Skeletal muscle tissue (tissue), 4 donors: Measurements from ENCODE around the gene SEPTIN2. TPM values are rescaled to one million over a fixed set of nuclear protein-coding genes. Genes with fewer than 3 reads are reported as not detected.
A peak's percentile ranks its signal among the peaks of the same experiment; 100 is the strongest.

Experiments used
- H3K27ac ChIP-seq: one replicate; pipeline ENCODE4 v1.7.0; 2013; ENCODE audit warnings: mild to moderate bottlenecking, low read depth, low read length, inconsistent platforms
- H3K27me3 ChIP-seq, 3 donors: one replicate each; pipeline ENCODE4 v1.7.0; 2013; ENCODE audit warnings: low read length in 3 of 3; ENCODE audit not compliant: control insufficient read depth in 3 of 3, insufficient read depth in 3 of 3
- H3K36me3 ChIP-seq, 3 donors: one replicate each; pipeline ENCODE4 v1.7.0; 2013; ENCODE audit warnings: low read length in 3 of 3; ENCODE audit not compliant: control insufficient read depth in 3 of 3, insufficient read depth in 3 of 3
- H3K4me1 ChIP-seq, 3 donors: one replicate each; pipeline ENCODE4 v1.7.0; 2013; ENCODE audit warnings: low read length in 3 of 3, mild to moderate bottlenecking in 3 of 3; ENCODE audit not compliant: control insufficient read depth in 3 of 3, insufficient read depth in 3 of 3
- H3K4me3 ChIP-seq, 3 donors: one replicate each; pipeline ENCODE4 v1.7.0; 2013; ENCODE audit warnings: low read length in 3 of 3
- H3K9ac ChIP-seq, 3 donors: one replicate each; pipeline ENCODE4 v1.7.0; 2013; ENCODE audit warnings: low read length in 3 of 3, mild to moderate bottlenecking in 3 of 3, moderate library complexity in 2 of 3, low read depth in 1 of 3
- H3K9me3 ChIP-seq, 3 donors: one replicate each; pipeline ENCODE4 v1.7.0; 2013; ENCODE audit warnings: low read length in 3 of 3; ENCODE audit not compliant: control insufficient read depth in 3 of 3
- total RNA-seq: library from RNA; depleted of rRNA; stranded (reverse); fragments of >200 nt; gene quantifications from one replicate; pipeline ENCODE4 v1.2.3, GENCODE V29; 2014
- donor health status: Osteomylitis.

Gene SEPTIN2
- 291 TPM for total RNA-seq

DNA sequence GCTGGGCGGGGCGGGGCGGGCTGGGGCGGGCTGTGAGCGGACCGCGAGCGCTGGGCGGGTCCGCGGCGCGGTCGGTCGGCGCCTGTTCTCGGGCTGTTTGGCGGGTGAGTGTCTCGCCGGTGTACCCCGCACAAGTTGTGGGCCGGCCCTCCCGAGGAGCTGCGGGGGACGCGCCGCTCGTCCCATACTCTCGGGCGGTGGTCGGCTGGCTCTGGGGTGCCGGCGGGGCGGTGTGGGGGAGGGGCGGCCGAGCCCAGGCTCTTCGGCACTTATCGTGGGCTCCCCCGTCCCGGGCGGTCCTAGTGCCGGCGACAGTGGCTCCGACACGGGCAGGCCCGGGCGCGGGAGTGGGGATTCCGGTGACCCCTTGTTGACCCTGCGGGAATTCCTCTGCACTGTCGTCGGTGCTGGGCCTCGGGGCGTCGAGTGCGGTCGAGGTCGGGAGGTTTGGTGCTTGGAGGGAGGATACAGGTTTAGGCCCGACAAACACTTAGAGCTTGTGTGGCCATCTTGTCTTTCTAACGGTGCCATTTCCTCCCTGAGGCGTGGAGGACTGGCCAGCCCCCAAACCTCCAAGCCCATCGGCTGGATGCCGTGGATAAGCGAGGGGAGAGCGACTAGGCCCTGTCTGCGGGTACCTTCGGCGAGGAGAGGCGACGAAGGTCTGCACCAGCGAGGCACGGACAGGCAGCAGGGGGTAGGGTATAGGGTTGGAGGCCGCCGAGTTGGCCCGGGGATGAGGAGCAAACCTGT is at the start of gene SEPTIN2:
SEPTIN2 (plus strand) TSS at position 47 of the 753 bp plus-strand sequence. CDS start 8,308 bp downstream, outside the sequence.
- Histone ChIP-seq H3K9me3 (no peaks in the 10 kb centered on the region), H3K9ac (peak within 1 kb of the TSS; percentile 94 to 98 (median 97)), H3K4me1 (peaks cover 55 to 62% (median 61%) of the 10 kb centered on the region in 3 donors), H3K27me3 (no peaks in the 10 kb centered on the region), H3K4me3 (peak within 1 kb of the TSS; percentile 94 to 96 (median 95)), H3K36me3 (no peaks in the 10 kb centered on the region), H3K27ac (peak within 1 kb of the TSS; percentile 99)

GRCh38 chr2:241267249-241268067 is 48.3 kb upstream of the SEPTIN2 start:
- Histone ChIP-seq H3K9me3 (no peaks in the 10 kb centered on the region), H3K9ac (no peak overlapping the region), H3K27me3 (no peaks in the 10 kb centered on the region), H3K4me3 (no peak overlapping the region), H3K4me1 (peaks cover 28 to 32% (median 29%) of the 10 kb centered on the region in 3 donors), H3K27ac (no peak overlapping the region), H3K36me3 (peaks cover 31 to 45% (median 39%) of the 10 kb centered on the region in 3 donors)

DNA sequence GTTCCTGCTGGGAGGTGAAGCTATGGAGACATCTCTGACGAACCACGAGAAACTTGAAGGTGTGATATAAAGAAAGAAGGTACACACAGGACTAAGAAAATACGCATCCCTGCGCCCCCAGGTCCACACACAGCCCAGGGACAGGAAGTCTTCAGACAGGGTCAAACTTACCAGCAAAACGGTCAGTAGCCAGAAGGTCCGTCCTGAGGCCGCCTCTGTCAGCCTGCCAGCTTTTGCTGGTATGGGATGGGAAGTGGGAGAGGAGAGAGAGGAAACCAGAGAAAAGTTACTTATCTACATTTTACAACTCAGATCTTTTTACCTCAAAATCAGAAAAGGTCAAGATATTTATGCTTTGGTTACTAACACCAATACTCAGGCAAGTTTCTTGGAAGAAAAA is 47.4 kb upstream of the SEPTIN2 start:
- Histone ChIP-seq H3K27ac (no peak overlapping the region), H3K27me3 (no peaks in the 10 kb centered on the region), H3K4me1 (peaks cover 32 to 37% (median 33%) of the 10 kb centered on the region in 3 donors), H3K9ac (no peak overlapping the region), H3K4me3 (no peak overlapping the region), H3K9me3 (no peaks in the 10 kb centered on the region), H3K36me3 (peaks cover 22 to 37% (median 31%) of the 10 kb centered on the region in 3 donors)

DNA sequence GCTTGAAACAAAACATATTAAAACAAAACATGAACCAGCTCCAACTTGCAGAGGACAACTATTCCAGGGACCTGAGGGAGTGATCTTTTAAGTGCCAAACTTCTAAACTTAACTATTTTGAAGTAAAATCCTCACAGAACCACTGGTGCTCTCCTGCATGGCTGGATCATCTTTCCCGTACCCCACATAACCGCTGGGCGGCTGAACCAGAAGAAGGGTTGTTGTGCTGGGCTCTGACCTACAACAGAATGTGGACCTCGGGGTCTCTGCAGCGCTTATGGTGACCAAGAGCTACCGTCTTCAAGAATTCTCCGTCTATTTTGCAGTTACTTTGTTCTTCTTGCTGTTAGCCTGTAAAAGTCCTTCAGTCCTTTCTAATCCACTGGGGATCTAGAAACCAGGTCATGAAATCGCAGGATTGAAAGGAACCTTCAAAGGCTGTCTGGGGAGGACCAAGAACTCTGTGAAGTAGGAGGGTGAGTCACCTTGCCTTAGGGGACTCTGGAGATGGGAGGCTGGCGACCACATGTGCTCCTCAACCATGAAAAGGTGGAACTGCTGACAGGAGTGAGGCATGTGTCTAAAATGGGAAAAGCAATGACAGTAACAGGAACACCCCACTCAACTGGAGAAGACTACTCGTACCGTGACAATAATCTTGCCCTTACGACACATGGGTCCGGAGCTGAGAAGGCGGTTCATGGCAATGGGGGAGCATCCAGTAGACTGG is 46.8 kb upstream of the SEPTIN2 start:
- peaks cover 17 to 31% (median 26%) of the 10 kb centered on the region in 3 donors for H3K36me3 ChIP-seq
- H3K9ac ChIP-seq: no peak overlapping the region
- no peak overlapping the region for H3K4me3 ChIP-seq
- no peaks in the 10 kb centered on the region for H3K9me3 ChIP-seq
- H3K27me3 ChIP-seq: no peaks in the 10 kb centered on the region
- H3K4me1 ChIP-seq: peaks cover 35 to 43% (median 38%) of the 10 kb centered on the region in 3 donors
- no peak overlapping the region for H3K27ac ChIP-seq

DNA sequence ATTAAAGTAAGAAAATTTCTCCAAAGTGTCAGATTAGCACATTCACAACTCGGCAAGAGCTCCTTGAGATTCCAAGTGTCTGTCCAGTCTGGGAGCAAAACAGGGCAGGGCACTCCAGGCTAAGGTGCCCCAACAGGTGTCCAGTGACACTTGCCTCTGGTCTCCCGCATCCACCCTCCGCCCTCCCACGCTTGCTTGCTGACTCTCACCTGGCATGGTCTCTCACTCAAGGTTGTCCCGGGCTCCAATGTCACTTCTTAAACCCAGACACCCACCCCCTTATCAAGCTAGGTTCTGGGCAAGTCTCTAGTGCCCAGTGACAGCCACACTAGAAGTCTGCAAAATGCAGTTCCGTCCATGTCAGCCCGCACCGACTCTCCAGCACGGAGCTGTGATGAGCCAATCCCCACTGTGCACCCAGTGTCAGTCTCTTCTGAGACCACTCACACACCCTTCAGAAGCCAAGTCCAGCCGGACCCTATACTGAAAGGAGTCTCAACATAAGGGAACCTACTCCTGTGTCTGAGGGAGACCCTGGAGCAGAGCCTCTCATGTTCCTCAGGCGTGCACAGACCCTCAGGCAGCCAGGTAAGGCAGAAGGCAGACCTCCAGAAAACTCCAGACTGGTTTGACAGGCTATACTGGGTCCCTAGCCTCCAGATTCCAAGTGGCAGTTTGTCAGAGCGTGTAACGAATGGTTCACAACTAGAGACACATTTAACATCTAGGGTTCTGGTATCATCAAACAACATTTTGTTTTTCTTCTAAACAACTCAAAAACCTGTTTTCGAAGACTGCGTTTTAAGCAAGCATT is 45.8 kb upstream of the SEPTIN2 start:
- Histone ChIP-seq H3K4me1 (peaks cover 35 to 51% (median 38%) of the 10 kb centered on the region in 3 donors), H3K9ac (peak overlapping the region in 2 of 3 donors; percentile 45 to 46), H3K27ac (peak overlapping the region; percentile 76), H3K9me3 (no peaks in the 10 kb centered on the region), H3K36me3 (peaks cover 17 to 24% (median 21%) of the 10 kb centered on the region in 3 donors), H3K27me3 (no peaks in the 10 kb centered on the region), H3K4me3 (peak overlapping the region in 1 of 3 donors; percentile 6)

DNA sequence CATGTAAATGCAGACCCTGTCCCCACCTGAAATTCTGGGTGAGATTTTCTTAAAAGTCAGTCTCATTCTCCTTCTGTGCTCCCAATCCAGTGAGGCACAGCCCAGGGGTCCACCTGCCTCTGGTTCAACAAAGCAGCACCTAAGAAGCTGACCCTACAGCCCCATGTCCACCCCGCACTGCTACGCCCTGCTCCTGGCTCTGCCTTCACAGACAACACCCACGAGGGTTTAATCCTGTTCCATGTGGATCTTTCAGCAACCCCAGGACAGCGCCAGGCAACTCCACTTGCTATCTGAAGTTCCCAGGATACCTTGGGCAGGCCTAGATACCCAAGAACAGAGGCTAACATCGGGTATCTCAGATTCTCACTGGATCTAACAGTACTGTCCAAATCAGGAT is 45.2 kb upstream of the SEPTIN2 start:
- Histone ChIP-seq H3K36me3 (peaks cover 13 to 21% (median 18%) of the 10 kb centered on the region in 3 donors), H3K27me3 (no peaks in the 10 kb centered on the region), H3K9me3 (no peaks in the 10 kb centered on the region), H3K4me1 (peaks cover 35 to 51% (median 38%) of the 10 kb centered on the region in 3 donors), H3K9ac (peak overlapping the region in 2 of 3 donors; percentile 40 to 74), H3K27ac (peak overlapping the region; percentile 76), H3K4me3 (peak overlapping the region in 2 of 3 donors; percentile 77 to 83)

GRCh38 chr2:241271706-241272302 is 43.9 kb upstream of the SEPTIN2 start:
- Histone ChIP-seq H3K36me3 (peaks cover 3 to 13% (median 12%) of the 10 kb centered on the region in 3 donors), H3K4me3 (peak overlapping the region; percentile 75 to 83 (median 77)), H3K9ac (peak overlapping the region; percentile 47 to 84 (median 74)), H3K27ac (peak overlapping the region; percentile 76), H3K9me3 (no peaks in the 10 kb centered on the region), H3K27me3 (no peaks in the 10 kb centered on the region), H3K4me1 (peaks cover 35 to 51% (median 38%) of the 10 kb centered on the region in 3 donors)

GRCh38 chr2:241272303-241273209 is 43.2 kb upstream of the SEPTIN2 start:
- peak overlapping the region; percentile 69 to 84 (median 74) for H3K9ac ChIP-seq
- H3K4me1 ChIP-seq: peaks cover 35 to 51% (median 38%) of the 10 kb centered on the region in 3 donors
- no peaks in the 10 kb centered on the region for H3K9me3 ChIP-seq
- no peaks in the 10 kb centered on the region for H3K27me3 ChIP-seq
- peak overlapping the region; percentile 75 to 83 (median 77) for H3K4me3 ChIP-seq
- H3K27ac ChIP-seq: peak overlapping the region; percentile 76
- peaks cover 3 to 9% (median 8%) of the 10 kb centered on the region in 3 donors for H3K36me3 ChIP-seq
